H4 (cell line): ENCODE data around the gene DISP1. TPM values are rescaled to one million over a fixed set of nuclear protein-coding genes. Genes with fewer than 3 reads are reported as not detected.

Source experiments
- total RNA-seq: library from RNA; depleted of rRNA; stranded (reverse); fragments of >200 nt; shearing (Covaris generic); gene quantifications from 2 replicates; pipeline ENCODE4 v1.2.3, GENCODE V29; 2014; rRNA removed

The DISP1 gene
- total RNA-seq, 1 experiment from 2014 or later, result 3.8 TPM

Other genes with a start within 250 kb of the DISP1 start
- 9.2 and 16.3 TPM in 2 replicates for gene TAF1A, start 225.1 kb upstream of the DISP1 start, total RNA-seq
- 26.5 and 30.9 TPM in 2 replicates for gene MIA3, start 196.9 kb upstream of the DISP1 start, total RNA-seq
- 20.1 and 25.5 TPM in 2 replicates for gene AIDA, start 102.5 kb upstream of the DISP1 start, total RNA-seq
- gene BROX, start 102.5 kb upstream of the DISP1 start, total RNA-seq, result 58.3 and 61.2 TPM in 2 replicates
- not detected in 2 replicates for gene FAM177B, start 77.8 kb upstream of the DISP1 start, total RNA-seq